Hepatocyte (in vitro differentiated cells): Measurements from ENCODE around the gene ARHGEF4. TPM values are rescaled to one million over a fixed set of nuclear protein-coding genes. Genes with fewer than 3 reads are reported as not detected.
A peak's percentile ranks its signal among the peaks of the same experiment; 100 is the strongest.
"Not testable (repeated sequence)": the region's sequence is repeated elsewhere in the genome, so short reads cannot be mapped to it uniquely, and the experiment has no call there.

Source experiments
- DNase-seq: peaks from one replicate; pipeline ENCODE4 v3.0.0-alpha.2; 2016; ENCODE audit warnings: low spot score
- H2AFZ ChIP-seq: fragments of 200-600 bp; sonication (generic); 2 replicates; pipeline ENCODE4 v1.6.0; 2016; ENCODE audit warnings: antibody characterized with exemption, mild to moderate bottlenecking
- H3K27ac ChIP-seq: fragments of 200-600 bp; sonication (generic); 2 replicates; pipeline ENCODE4 v1.5.1; 2016; ENCODE audit warnings: mild to moderate bottlenecking
- H3K27me3 ChIP-seq: fragments of 200-600 bp; sonication (generic); 2 replicates; pipeline ENCODE4 v1.6.1; 2016
- H3K36me3 ChIP-seq: fragments of 200-600 bp; sonication (generic); replicated peaks from 2 replicates; pipeline ENCODE4 v1.5.1; 2016; ENCODE audit warnings: low read depth; ENCODE audit not compliant: insufficient read depth
- H3K4me1 ChIP-seq: fragments of 200-600 bp; sonication (generic); 2 replicates; pipeline ENCODE4 v1.5.1; 2016; ENCODE audit warnings: mild to moderate bottlenecking, moderate library complexity; ENCODE audit not compliant: insufficient read depth
- H3K4me2 ChIP-seq: fragments of 200-600 bp; sonication (generic); 2 replicates; pipeline ENCODE4 v1.6.0; 2016
- H3K4me3 ChIP-seq: fragments of 200-600 bp; sonication (generic); 2 replicates; pipeline ENCODE4 v1.5.1; 2016; ENCODE audit warnings: mild to moderate bottlenecking
- H3K79me2 ChIP-seq: fragments of 200-600 bp; sonication (generic); 2 replicates; pipeline ENCODE4 v1.6.0; 2017; ENCODE audit warnings: mild to moderate bottlenecking
- H3K9me2 ChIP-seq: fragments of 200-600 bp; sonication (generic); replicated peaks from 2 replicates; pipeline ENCODE4 v1.6.0; 2017; ENCODE audit warnings: mild to moderate bottlenecking; ENCODE audit not compliant: insufficient read depth
- H3K9me3 ChIP-seq: fragments of 200-600 bp; sonication (generic); 2 replicates; pipeline ENCODE4 v1.5.1; 2016; ENCODE audit warnings: low read depth, mild to moderate bottlenecking
- H4K20me1 ChIP-seq: fragments of 200-600 bp; sonication (generic); 2 replicates; pipeline ENCODE4 v1.6.0; 2016; ENCODE audit warnings: mild to moderate bottlenecking; ENCODE audit not compliant: insufficient read depth, poor library complexity, severe bottlenecking
- EZH2 ChIP-seq: fragments of 200-600 bp; sonication (generic); IDR thresholded peaks from 2 replicates; pipeline ENCODE4 v1.6.1; 2016; ENCODE audit warnings: antibody characterized with exemption, mild to moderate bottlenecking, borderline replicate concordance
- EZH2phosphoT487 ChIP-seq: fragments of 200-600 bp; sonication (generic); IDR thresholded peaks from one replicate; pipeline ENCODE4 v1.6.1; 2018; ENCODE audit warnings: antibody characterized with exemption, mild to moderate bottlenecking, low read depth, moderate library complexity; ENCODE audit not compliant: unreplicated experiment, severe bottlenecking
- WGBS: methylation state at CpG from one replicate; pipeline ENCODE4 v1.1.6; 2016; ENCODE audit warnings: low lambda C conversion rate; ENCODE audit errors: missing lambda C conversion rate; 5-methylcytosine and 5-hydroxymethylcytosine counted together
- polyA plus RNA-seq: library from polyadenylated mRNA; unstranded; fragments of >200 nt; fragmentation: Nextera tagmentation; extraction: Ambion mirVana; gene quantifications from 2 replicates; pipeline ENCODE4 v1.2.1, GENCODE V29; 2016
- total RNA-seq: library from RNA; depleted of rRNA; stranded (reverse); fragments of >200 nt; gene quantifications from 2 replicates; pipeline ENCODE4 v1.2.3, GENCODE V29; 2014
- TF ChIP-seq, protein P1 (sequence below): fragments of 200-600 bp; sonication (generic); IDR thresholded peaks from 2 replicates; pipeline ENCODE4 v1.5.1; 2016; ENCODE audit warnings: antibody characterized with exemption, mild to moderate bottlenecking; ENCODE audit not compliant: poor library complexity

ARHGEF4 gene
- total and polyA plus RNA-seq, 2 experiments from 2014 or later, result 11.2 to 15.8 TPM

DNA sequence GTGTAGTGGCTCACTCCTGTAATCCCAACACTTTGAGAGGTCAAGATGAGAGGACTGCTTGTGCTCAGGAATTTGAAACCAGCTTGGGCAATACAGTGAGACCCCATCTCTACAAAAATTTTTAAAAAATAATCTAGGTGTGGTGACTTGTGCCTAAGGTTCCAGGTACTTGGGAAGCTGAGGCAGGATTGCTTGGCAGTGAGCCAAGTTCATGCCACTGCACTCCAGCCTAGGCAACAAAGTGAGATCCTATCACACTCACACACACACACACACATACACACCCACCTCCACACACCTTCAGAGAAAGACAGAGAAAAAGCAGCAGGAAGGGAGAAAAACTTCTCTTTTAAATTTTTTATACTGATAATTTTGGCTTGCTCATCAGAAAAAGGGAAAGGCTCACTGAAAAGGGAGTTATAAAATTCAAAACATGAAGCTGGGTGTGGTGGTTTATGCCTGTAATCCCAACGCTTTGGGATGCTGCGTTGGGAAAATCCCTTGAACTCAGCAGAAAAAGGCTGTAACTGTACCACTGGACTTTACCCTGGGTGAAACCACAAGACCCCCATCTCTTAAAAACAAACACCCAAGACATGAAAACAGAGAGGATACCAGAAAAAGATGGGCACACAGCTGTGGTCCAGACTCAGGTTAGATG is 230.9 kb downstream of the ARHGEF4 start:
- H3K9me2 ChIP-seq, result no peaks in the 10 kb centered on the region
- peaks cover 84% of the 10 kb centered on the region for H4K20me1 ChIP-seq
- no peak for DNase-seq
- H3K4me3 ChIP-seq, result no peak overlapping the region
- no peak for TF ChIP-seq EZH2
- TF ChIP-seq, protein P1, sequence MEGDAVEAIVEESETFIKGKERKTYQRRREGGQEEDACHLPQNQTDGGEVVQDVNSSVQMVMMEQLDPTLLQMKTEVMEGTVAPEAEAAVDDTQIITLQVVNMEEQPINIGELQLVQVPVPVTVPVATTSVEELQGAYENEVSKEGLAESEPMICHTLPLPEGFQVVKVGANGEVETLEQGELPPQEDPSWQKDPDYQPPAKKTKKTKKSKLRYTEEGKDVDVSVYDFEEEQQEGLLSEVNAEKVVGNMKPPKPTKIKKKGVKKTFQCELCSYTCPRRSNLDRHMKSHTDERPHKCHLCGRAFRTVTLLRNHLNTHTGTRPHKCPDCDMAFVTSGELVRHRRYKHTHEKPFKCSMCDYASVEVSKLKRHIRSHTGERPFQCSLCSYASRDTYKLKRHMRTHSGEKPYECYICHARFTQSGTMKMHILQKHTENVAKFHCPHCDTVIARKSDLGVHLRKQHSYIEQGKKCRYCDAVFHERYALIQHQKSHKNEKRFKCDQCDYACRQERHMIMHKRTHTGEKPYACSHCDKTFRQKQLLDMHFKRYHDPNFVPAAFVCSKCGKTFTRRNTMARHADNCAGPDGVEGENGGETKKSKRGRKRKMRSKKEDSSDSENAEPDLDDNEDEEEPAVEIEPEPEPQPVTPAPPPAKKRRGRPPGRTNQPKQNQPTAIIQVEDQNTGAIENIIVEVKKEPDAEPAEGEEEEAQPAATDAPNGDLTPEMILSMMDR, result no peak
- no peak for TF ChIP-seq EZH2phosphoT487
- 82% methylated on average over 2 of the region's 2 CpGs for WGBS
- H3K9me3 ChIP-seq, result no peaks in the 10 kb centered on the region
- peaks cover 100% of the 10 kb centered on the region for H3K79me2 ChIP-seq
- H3K4me1 ChIP-seq, result peaks cover 11% of the 10 kb centered on the region
- H3K4me2 ChIP-seq, result no peak overlapping the region
- no peak overlapping the region for H3K27ac ChIP-seq
- peaks cover 4% of the 10 kb centered on the region for H3K36me3 ChIP-seq
- H3K27me3 ChIP-seq, result no peaks in the 10 kb centered on the region
- no peak overlapping the region for H2AFZ ChIP-seq

GRCh38 chr2:131068172-131068571 is 231.5 kb downstream of the ARHGEF4 start:
- Histone ChIP-seq H3K79me2 (peaks cover 100% of the 10 kb centered on the region), H3K4me1 (peaks cover 11% of the 10 kb centered on the region), H4K20me1 (peaks cover 84% of the 10 kb centered on the region)
- H3K4me3 ChIP-seq, H3K9me2 ChIP-seq, H3K27me3 ChIP-seq, DNase-seq, H3K27ac ChIP-seq, H3K9me3 ChIP-seq, H3K36me3 ChIP-seq, H3K4me2 ChIP-seq, H2AFZ ChIP-seq: not testable (repeated sequence)
- 94% methylated on average over 6 of the region's 6 CpGs for WGBS

DNA sequence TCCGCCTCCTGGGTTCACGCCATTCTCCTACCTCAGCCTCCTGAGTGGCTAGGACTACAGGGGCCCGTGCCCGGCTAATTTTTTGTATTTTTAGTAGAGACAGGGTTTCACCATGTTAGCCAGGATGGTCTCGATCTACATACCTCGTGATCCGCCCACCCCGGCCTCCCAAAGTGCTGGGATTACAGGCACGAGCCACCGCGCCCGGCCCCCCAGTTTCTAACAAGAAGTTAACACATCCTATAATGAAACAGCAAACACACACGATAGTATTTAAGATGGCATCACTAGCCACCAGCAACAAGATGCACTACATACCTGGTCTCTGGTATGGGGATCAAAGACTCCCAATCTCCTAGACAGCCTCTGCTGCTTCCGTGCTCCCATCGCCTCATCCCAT is 238.9 kb downstream of the ARHGEF4 start:
- H3K36me3 ChIP-seq, DNase-seq, H3K9me3 ChIP-seq, H3K27ac ChIP-seq, H3K27me3 ChIP-seq, H2AFZ ChIP-seq, H3K9me2 ChIP-seq, H3K4me3 ChIP-seq, H3K4me2 ChIP-seq: not testable (repeated sequence)
- peaks cover 16% of the 10 kb centered on the region for H3K4me1 ChIP-seq
- H3K79me2 ChIP-seq, result peaks cover 93% of the 10 kb centered on the region
- H4K20me1 ChIP-seq, result peaks cover 90% of the 10 kb centered on the region
- WGBS, result 98% methylated on average over 15 of the region's 15 CpGs

- no peak overlapping the region for H2AFZ ChIP-seq
- 68% methylated on average over 5 of the region's 5 CpGs for WGBS
- H3K36me3 ChIP-seq, result no peaks in the 10 kb centered on the region
- no peak overlapping the region for H3K4me3 ChIP-seq
- peak overlapping the region; percentile 8 for H3K4me2 ChIP-seq
- H4K20me1 ChIP-seq, result peaks cover 93% of the 10 kb centered on the region
- no peaks in the 10 kb centered on the region for H3K9me2 ChIP-seq
- peak; percentile 39 for DNase-seq
- H3K27me3 ChIP-seq, result no peaks in the 10 kb centered on the region
- TF ChIP-seq EZH2phosphoT487 (no peak), EZH2 (no peak)
- TF ChIP-seq, protein P1, result no peak
- H3K9me3 ChIP-seq, result no peaks in the 10 kb centered on the region
- peak overlapping the region; percentile 87 for H3K27ac ChIP-seq
- peaks cover 16% of the 10 kb centered on the region for H3K4me1 ChIP-seq
- peaks cover 93% of the 10 kb centered on the region for H3K79me2 ChIP-seq
Measured at GRCh38 chr2:131076707-131077106, 240.0 kb downstream of the ARHGEF4 start.
